GM19023 (cell line): ENCODE measurements around the gene FBXO33.

ENCODE experiments used
- ATAC-seq: cut with Tn5 transposase; IDR thresholded peaks from one replicate; pipeline ENCODE4 v1.9.1; 2021; ENCODE audit warnings: mild to moderate bottlenecking, moderate library complexity; ENCODE audit not compliant: unreplicated experiment

Gene FBXO33, protein sequence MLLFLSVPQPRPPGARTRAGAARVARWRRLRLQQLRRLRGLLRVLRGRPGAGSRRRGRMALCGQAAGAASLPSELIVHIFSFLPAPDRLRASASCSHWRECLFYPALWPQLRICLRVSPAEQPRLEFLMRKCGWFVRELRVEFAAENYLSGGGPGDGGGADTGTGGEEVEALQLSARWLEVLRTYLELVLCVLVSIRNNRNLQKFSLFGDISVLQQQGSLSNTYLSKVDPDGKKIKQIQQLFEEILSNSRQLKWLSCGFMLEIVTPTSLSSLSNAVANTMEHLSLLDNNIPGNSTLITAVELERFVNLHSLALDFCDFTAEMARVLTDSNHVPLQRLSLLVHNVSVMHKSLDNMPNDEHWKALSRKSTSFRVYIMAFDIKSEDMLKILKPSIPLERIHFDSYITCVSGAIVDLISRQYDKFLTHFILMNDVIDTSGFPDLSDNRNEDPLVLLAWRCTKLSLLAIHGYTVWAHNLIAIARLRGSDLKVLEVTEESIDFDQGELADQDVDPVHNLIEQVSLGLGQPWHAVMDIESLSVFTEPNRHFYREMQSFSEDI

DNA sequence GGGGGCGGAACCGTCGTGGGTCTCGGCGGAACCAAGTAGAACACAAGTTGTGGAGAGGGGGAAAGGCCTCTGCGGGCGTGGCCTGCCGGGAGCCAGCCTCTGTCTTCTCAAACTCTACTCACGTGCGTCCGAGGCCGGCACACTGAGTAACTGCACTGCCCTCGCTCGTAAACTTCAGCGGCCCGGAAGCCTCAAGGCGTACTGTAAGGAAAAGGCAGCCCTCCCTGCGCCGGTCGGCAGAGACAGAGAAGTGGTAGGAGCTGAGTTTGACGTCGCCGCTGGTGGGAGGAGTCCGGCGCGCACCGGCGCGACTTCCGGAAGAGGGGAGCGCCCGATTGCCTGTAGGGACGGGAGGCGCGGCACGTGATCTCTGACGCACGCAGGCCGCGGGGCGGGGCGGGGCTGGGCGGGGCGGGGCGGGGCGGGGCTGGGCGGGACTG, at the start of gene FBXO33:
TSS of gene FBXO33 (minus strand) at position 255 of the 440 bp plus-strand sequence. CDS start 271 bp downstream, outside the sequence.
- peak; percentile 86 for ATAC-seq

DNA sequence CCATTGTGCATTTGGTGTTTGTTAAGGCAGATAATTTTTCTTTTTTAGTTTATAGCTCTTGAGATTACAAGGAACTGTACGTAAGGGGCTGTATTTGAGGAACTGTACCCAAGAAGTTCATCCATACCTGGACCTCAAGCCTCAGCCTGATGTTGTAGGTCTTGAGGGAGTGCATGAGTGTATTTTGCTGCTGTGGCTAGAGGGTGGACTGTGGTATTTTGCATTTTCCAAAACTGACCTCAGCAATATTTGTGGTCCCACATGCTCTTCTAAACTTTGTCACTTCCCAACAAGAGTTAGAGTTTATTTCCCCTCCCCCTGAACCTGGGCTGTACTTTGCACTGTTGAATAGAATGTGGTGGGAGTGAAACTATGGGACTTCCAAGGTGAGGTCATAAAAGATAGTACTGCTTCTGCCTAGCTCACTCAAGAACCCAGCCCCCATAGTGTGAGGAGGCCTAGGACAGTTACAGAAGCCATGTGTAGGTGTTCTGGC, 42.2 kb upstream of the FBXO33 start:
- peak; percentile 96 for ATAC-seq

DNA sequence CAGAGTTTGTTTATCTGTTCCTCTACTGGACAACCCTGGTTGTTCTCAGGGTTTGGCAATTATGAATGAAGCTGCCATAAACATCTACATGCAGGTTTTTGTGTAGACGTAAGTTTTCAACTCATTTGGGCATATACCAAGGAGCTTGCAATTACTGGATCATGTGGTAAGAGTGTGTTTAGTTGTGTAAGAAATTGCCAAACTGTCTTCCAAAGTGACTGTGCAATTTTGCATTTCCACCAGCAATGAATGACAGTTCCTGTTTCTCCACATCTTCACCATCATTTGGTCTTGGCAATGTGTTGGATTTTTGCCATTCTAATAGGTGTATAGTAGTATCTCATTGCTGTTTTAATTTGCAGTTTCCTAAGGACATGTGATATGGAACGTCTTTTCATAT, 39.8 kb upstream of the FBXO33 start:
- ATAC-seq: no peak

DNA sequence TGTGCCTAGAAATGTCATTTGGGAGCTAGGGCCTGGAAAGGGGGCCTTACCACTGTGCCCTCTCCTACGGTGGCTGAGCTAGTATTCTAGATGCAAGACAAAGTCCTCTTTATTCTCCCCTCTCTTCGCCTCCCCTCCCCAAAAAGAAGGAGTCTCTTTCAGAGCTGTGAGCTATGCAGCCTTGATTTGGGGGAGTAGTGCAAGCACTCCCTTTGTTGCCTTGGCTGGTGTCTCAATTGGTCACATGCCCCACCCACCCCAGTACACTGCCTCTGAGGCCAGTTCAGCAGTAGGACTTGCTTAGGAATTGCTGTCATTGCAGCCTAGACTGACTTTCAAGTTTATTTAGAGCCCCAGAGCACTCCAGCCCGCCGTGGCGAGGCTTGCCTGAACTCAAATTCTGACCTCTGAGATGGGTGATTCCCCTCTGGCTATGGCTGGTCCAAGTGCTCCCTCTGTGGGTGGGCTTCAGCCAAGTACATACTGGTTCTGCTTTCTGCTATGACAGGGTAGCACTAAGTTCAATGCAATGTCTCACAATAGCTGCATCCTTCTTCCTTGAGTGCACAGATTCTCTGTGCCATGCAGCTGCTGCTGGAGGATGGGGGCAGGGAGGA, 37.0 kb upstream of the FBXO33 start:
- peak; percentile 97 for ATAC-seq

DNA sequence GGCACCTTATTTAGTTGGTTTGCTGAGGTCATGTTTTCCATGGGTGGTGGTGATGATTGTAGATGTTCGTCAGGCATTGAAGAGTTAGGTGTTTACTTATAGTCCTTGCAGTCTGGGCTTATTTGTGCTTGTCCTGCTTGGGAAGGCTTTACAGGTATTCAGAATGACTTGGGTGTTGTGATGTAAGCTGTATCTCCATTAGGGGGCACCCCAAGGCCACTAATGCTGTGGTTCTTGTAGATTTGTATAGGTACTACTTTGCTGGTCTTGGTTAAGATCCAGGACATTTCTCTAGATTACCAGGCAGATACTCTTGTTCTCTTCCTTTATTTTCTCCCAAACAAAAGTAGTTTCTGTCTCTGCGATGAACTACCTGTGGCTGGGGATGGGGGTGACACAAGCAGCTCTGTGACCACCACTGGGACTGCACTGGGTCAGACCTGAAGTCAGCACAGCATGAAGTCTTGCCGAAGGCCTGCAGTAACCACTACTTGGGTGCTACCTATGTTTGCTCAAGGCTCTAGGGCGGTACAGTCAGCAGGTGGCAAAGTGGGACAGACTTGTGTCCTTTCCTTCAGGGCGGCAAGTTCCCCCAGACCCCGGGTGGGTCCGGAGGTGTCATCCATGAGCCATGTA, 35.8 kb upstream of the FBXO33 start:
- peak; percentile 60 for ATAC-seq

DNA sequence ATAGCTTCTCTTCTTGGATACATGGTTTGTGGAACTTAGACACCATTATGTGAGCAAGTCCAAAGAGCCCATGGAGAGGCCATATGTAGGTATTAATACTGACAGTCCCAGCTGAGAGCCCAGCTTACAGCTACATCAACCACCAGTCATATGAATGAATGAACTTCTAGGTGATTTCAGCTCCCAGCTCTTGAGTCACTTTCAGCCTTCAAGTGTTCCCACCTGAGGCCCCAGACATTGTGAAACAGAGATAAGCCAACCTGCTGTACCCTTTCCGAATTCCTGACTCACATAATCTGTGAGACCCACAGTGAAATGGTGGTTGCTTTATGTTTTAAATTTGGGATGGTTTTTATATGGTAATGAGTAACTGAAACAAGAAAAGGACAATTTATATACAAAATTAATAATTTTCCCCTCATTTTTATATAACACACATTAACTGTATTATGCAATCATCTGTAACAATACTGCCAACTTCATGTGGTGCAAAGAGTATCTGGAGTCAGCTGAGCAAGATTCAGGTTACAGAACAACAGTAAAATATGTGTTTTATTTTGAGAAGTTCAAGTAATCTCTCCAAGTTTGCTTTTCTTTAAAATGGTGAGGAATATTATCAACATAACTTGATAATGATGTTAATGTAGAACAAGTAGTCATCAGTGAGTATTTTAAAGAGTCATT, 27.7 kb upstream of the FBXO33 start:
- ATAC-seq: no peak

DNA sequence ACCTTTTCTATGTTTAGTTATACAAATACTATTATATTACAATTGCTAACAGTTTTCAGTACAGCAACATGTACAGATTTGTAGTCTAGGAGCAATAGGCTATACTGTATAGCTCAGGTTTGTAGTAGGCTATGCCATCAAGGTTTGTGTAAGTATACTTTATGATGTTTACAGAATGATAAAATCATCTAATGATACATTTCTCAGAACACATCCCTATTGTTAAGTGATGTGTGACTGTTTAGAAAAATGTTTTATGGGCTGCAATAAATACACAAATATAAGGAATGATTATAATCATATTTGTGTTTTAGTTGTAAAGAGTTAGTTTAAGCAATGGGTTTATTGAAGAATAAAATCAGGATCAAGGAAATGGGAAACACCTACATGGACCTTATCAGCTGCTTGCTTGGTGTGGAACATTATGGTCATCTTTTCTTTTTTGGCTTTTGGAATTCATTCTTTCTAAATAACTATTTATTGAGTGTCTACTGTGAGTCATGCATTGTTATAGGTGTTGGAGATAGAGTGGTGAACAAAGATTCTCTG, 24.5 kb upstream of the FBXO33 start:
- no peak for ATAC-seq

DNA sequence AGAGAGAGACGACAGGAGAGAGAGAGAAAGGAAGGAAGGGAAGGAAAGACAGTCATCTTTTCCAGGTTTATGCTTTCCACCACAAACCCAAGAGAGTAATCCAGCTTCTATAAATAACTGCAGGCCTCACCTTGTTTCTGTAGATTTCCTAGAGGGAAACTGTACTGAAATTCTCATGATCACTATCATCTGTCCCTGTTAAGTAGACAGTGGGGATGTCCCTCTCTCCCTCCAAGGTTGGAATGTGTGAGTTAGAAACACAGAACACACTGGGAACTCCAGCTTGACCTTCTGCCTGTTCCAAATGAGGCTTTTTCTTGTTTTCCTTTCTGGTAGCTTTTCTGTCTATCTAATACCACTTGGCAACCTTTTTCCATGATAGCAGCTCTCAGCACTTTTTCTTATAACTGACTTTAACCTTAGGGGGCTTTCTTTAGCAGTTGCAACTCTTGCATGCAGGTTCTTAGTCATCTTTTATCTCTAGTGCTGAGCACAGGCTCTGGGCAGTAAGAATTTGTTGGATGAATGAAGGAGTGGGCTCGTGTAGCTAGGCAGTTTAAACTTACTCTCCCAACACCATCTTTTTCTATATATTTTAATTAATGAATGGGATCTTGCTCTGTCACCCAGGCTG, 22.8 kb upstream of the FBXO33 start:
- no peak for ATAC-seq

DNA sequence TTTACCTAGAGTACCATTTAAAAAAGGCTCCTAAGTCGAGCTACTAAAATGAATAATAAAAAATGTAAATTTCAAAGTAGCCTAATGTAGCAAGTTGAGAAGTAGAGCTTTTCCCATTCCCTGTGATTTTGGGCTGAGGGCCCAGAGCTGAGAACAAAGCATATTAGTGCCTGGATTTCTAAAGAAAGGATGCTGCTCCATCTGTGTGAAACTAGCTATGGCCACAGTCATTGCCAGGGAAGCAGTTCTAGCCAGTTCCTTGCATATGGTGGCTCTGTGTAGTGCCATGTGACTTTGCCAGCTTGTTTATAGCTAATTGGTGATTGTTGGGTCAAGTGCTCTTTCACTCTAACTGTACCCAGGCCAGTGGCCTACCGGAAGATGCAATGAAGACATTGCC, 20.4 kb upstream of the FBXO33 start:
- ATAC-seq: no peak

DNA sequence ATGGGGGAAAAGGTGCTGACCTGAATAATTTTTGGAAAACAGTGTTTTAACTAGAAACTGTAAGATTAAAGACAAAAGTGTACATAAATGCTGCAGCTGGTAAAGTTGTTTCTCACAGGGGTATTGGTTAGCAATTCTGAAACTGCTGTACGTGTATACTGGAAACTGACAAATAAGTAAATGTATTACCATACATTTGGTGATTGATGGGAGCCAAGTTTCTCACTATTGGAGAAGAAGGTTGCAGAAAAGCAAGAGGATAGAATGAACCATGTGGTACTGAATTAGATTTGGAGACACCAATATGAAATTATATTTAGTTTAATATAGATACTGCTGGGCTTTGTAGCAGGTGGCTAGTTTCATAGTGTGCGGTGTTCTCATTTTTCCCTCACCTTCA, 19.6 kb upstream of the FBXO33 start:
- ATAC-seq: no peak

DNA sequence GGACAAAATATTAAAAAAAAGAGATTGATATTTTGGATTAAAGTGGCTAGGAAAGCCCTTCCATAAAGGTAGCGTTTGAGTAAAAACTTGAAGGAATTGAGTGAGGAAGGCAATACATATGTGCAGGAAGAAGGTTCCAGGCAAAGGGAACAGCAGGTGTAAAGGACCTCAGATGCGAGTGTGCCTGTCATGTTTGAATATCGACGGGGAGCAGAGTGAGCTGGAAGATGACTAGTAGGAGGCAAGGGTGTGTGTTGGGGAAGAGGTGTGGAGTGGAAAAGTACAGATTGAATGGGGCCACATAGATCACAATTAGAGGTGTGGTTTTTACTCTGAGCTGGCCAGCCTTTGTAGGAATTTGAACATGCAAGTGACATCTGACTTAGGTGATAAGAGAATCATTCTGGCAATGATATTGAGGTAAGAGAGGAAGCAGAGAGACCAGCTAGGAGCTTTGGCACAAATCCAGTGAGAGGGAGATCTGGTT, 15.0 kb upstream of the FBXO33 start:
- ATAC-seq: no peak

DNA sequence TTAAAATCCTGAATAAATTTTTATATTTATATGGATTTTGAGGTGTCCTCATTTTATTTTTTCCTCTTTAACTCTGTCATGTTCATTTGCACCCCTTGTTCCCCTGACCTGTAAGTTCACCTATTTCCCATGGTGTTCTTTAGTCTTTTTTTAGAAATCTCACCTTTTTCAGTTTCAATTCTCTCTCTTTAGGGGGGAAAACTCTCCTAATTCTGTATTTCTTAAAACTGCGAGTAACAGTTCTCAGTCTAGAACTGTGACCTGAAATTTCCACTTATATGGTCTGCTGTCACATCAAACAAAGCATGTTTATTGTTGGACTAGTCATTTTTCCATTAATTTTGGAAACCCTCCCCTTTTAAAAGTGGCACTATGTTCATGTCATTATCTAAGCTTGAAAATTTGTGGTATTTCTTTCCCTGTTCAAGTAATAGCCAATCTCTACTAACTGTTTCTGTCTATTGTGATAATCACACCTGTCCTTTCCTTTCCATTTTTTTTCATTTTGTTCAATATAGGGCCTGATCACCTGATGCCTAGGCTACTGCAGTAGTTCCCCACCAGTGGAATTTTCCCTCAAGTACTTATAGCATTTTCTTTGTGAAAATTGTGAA, 14.0 kb upstream of the FBXO33 start:
- no peak for ATAC-seq

DNA sequence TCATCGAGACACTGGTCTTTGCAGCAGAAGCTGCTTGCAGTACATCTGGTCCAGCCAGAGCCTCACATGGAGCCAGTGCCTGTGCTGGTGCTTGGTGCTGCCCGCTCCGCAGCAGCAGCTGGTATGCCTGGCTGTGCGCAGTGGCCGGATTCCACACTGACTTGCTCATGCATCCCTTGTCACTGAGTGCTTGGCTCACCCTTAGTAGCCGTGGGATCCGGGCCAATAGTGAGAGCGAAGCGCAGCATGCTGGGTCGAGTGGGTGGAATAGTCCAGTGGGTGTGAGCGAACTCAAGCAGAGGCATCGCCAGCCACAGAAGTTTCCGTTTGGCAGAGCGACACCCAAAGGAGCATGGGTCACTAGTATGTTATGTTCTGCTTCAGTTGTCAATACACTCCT, 10.1 kb upstream of the FBXO33 start:
- ATAC-seq: no peak

DNA sequence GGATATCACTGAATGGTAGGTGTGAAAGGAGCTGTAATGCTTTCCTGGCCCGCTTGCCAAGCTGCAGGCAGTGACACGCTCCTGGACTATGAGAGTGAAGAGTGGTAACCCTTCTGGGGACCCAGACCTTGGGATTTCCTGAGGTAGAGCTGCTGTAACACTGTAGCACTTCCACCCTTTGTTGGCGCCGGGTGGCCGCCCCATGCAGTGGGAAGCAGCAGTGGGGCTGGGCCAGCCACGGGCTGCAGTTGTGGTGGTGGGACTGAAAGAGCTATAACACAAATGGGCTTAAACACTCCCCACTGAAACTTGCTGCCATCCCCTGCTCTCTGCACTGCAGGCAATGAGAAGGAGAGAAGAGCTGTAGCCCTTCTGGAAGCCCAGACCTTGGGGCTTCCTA, 9.6 kb upstream of the FBXO33 start:
- ATAC-seq: no peak

DNA sequence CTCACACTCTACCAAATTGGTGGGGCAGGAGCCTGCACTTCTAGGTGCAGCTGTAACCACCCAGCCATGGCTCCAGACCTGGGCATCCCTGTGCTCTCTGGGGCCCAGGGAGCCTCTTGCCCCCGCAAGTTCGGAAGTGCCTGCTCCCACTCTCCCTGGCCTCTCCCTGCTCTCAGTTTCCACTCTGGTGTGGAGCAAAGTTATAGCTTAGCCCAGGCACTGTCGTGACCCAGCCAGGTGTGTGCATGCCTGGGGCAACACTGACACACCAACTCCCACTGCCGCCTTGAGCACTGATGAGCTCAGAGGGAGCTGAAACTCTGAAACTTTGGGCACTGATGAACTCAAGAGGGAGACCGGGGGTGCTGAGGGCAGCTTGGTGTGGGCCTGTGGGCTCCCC, 8.7 kb upstream of the FBXO33 start:
- no peak for ATAC-seq

DNA sequence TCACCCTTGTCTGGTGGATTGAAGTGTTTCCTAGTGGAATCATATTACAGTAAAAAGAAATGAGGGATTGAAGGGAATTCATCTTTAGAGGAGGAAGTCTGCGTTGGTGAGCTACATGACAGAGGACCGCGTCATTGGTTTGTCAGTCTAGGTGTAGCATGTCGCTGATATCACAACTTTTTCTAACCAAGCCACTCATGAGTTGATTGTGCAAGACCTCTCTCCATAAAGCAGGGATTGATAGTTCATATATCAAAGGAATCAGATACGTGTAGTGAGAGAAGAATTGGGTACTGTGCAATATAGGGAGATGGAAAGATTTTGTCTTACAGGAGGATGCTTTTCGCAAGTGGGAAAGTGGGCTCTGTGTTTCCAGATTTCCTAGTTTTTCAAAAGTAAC, 3.0 kb upstream of the FBXO33 start:
- ATAC-seq: no peak

DNA sequence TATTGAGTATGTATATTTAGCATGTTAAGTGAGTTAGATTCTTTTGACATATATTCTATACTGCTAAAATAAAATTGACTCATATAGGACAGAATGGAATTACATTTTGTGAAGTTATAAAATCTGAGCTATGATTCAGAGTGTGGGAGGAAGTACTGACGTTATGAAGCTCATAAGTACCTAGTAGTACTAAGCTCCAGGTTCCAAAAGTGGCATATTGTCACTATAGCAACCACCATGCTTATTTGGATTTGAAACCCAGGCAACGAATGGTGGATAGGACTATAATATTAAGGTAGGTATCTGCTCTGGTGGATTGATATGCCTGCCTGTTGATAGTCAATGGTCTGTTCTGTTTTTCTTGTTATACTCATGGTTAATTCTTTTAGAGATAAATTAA, 2.2 kb upstream of the FBXO33 start:
- ATAC-seq: no peak

DNA sequence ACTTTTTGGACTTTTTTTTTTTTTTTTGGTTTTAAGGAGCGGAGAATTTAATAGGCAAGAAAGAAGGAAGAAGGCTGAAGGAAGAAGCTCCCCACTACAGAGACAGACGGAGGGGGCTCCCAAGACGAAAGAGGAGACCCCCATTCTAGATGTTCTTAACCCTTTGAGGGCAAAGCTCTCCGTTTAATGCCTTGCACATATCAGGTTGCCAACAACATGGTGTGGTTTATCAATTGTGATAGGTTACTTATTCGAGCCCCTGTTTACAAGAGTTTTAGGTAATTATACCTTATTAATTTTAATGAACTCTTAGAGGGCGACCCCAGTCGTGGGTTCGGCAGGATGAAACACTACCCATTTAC, 1.2 kb upstream of the FBXO33 start:
- ATAC-seq: no peak

DNA sequence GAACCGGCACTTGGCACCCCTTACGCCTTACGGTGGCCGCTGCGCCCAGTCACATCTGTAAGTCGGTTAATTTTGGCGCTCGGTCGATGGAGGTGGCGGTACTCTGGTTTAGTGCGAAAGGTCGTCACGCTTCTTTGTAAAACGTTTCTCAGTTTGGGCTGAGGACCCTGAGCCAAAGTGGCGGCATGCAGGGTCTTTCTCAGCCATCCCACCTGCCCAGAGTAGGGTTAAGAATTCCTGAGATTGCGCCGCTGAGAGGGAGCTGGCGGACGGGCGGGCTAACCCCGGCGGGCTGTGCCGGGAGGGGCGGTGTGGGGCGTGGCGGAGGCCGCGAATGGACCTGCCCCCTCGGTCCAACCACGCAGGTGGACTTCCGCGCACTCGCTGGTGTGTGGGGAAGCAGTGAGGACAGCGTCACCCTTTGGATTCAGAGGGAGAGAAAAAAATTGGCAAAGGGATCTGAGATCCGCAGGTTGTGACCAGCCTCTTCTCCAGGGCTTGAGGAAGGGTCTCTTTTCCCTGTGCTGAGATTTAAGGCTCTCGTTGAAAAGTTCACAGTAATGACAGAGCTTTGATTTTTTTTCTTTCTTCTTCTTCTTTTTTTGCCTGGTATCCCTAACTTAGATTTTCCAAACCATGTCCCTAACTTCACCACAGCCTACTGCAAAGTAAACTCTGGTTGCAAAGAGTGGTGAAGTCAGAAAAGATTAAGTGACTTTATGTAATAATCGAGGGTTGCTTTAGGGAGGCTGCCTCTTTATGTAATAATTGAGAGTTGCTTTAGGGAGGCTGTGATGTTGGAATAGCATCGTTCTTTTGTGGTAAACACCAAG, 602 bp upstream of the FBXO33 start:
- ATAC-seq: peak; percentile 72
